ENCODE data around the gene FMR1.
A peak's percentile ranks its signal among the peaks of the same experiment; 100 is the strongest.

Gene FMR1

DNA sequence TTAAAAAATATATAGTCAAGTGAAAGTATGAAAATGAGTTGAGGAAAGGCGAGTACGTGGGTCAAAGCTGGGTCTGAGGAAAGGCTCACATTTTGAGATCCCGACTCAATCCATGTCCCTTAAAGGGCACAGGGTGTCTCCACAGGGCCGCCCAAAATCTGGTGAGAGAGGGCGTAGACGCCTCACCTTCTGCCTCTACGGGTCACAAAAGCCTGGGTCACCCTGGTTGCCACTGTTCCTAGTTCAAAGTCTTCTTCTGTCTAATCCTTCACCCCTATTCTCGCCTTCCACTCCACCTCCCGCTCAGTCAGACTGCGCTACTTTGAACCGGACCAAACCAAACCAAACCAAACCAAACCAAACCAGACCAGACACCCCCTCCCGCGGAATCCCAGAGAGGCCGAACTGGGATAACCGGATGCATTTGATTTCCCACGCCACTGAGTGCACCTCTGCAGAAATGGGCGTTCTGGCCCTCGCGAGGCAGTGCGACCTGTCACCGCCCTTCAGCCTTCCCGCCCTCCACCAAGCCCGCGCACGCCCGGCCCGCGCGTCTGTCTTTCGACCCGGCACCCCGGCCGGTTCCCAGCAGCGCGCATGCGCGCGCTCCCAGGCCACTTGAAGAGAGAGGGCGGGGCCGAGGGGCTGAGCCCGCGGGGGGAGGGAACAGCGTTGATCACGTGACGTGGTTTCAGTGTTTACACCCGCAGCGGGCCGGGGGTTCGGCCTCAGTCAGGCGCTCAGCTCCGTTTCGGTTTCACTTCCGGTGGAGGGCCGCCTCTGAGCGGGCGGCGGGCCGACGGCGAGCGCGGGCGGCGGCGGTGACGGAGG, at the start of gene FMR1:
Gene FMR1, plus strand, starts transcription at position 728 of the 831 bp plus-strand sequence. CDS start 261 bp downstream, outside the sequence.
- peak; percentile 88 for DNase-seq

GRCh38 chrX:147875866-147876596, 35.7 kb upstream of the FMR1 start:
- DNase-seq = no peak

DNA sequence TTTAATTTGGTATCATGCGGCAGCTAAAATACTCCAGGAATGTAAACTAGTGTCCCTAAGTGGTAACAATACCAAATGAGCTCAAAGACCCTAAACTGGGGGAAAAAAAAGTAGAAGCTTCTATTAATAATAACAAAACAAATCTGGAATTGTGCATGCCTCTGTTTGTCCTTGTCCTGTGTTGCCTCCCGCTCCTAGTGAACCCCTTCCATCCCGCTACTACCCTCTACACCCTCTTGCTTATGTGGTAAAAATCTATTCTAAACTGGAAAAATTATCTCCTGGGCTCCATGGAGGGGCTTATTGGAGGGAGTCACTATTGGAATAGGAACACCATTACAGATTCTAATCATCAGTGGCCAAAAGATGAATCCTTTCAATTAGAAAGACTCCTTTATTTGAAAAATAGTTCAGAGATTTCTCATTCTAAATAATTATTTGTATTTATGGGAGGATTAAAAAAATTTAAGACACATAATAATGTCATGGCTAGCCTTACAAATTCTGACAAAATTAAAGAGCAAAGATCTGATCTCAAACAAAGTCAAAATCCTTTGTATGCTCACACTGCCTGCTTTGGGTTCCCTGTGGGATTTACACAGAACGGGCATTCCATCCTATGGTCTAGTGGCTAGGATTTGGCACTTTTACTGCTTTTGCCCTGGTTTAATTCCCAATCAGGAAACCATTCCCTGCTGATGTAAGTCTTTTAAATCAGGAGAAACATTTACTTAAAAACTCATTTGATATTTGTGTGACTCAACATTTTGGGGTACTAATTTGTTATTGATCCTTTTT, 34.7 kb upstream of the FMR1 start:
- no peak for DNase-seq

GRCh38 chrX:147877726-147878125, 34.0 kb upstream of the FMR1 start:
- no peak for DNase-seq

- no peak for DNase-seq
Measured at GRCh38 chrX:147884958-147885357, 26.8 kb upstream of the FMR1 start.

DNA sequence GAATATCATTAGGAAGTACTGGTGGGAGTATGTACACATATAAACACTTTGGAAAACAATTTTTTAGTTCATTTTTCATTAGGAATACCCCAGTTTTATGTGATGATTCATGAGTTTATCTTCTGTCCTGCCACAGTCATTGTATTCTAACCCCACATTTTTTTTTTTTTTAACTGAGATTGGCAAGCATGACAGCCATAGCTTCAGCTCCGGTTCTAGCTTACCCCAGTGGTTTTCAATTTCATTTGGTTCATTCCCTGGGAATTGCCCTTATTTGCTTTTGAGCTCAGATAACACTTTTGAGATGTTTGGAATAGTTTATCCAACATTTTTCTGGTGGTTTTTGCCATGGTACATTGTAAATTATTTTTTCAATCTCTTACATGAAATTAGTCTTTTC, 21.0 kb upstream of the FMR1 start:
- no peak for DNase-seq

DNA sequence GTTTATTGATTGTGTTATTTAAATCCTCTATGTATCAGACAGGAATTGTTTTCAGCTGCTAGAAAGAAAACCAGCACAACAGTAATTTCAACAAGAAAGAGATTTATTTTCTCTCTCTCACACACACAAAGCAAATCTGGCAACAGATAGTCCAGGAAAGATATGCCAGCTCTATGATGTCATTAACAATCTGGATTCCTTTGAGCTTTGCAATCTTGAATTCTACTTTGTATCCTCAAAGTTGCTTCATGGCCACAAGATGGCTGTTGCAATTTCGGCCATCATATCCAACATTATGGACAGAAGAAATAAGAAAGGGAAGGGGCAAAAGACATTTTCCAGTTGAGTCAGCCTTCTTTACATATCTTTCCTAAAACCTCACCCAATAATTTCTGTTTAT, 19.8 kb upstream of the FMR1 start:
- no peak for DNase-seq

- no peak for DNase-seq
Measured at GRCh38 chrX:147893741-147894140, 18.0 kb upstream of the FMR1 start.

GRCh38 chrX:147894366-147894963, 17.3 kb upstream of the FMR1 start:
- DNase-seq = no peak

- DNase-seq = no peak
Measured at GRCh38 chrX:147897117-147897516, 14.6 kb upstream of the FMR1 start.

- no peak for DNase-seq
Measured at GRCh38 chrX:147898951-147899350, 12.8 kb upstream of the FMR1 start.

DNA sequence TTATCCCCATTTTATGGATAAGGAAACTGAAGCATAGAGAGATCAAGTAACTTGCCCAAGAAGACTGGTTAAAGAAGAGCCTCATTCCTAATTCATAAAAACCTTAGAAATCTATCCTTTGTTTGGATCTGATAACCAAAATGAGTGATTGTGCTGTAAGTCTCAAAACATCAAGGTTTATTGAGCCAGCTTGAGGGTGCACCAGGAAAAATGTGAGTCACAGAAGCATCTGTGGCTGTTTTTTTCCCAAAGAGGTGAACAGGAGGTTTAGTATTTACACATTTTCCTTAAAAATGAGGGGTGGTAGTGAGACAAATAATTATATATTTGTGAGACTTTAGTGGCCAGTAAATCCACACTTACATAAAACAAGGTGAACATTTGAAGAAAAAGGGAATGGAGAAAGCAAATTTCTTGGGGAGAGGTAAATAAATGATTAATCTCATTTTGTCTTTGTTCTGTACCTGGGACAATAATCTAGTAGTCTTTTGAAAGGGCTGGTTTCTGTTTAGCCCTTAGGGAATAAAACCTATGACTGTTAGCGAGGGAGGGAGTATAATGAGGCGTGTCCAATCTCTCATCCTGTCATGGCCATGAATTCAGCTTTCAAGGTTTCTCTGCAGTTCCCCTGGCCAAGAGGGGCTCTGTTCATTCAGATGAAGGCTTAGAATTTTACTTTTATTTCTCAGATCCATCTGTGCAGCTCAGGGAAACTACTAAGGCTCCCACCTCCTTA, 12.2 kb upstream of the FMR1 start:
- DNase-seq = no peak

DNA sequence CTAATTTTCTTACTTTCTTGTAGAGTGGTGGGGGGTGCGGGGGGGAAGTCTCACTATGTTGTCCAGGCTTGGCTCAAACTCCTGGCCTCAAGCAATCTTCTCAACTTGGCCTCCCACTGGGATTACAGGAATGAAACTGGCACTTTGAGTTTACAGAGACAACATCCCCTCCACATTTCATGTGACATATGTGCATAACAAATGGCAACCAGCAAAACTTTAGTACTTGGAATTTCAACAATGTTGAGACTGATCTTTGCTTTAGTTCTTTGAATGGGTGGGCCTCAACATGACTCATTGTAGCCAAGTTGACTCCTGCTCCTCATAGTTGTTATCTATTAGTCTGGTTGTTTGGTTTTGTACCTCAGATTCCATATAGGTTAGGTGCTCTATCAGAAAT, 11.4 kb upstream of the FMR1 start:
- DNase-seq = no peak

DNA sequence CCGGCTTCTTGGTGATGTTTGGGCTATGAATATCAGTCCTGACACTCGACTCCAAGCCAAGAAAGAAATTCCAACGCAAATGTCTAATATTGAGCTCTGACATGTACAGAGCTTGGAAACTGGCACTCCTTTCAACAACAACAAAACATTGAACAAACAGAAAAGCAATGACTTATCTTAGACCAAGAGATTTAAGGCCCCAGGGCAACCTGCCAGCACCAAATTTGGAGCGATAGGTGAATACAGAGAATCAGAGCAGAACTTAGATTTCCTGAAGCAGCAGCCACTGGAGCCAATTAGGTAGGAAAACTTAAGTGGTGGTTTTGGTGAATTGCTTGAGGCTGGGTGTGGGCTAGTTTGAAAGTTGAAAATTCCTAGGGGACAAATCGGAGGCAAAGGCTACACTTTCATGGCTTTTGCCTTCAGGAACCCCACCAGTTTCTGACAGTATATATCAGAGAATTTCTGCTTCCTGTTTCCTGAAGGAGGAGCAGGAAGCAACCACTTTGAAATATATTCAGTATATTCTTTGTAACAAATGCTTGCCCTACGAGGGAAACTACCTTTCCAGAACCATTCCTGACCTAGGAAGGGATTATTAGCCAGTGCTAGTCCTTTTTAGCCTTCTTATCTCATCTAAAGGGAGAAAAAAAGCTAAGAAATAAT, 10.1 kb upstream of the FMR1 start:
- no peak for DNase-seq

DNA sequence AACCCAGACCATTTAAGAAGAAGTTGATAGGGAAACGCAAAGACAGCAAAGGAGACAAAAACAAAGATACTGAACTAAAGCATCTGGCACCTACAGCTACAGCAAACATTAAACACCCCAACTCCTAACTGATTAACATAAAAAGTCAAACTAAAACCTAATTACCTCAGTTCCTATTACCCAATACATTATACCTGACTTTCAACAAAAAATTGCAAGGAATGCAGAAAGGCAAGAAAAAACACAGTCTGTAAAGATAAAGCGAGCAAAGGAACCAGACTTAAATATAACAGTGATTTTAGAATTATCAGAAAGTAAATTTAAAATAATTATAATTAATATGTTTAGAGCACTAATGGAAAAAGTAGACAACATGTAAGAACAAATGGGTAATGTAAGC, 9.4 kb upstream of the FMR1 start:
- no peak for DNase-seq

- DNase-seq = no peak
Measured at GRCh38 chrX:147908106-147908505, 3.6 kb upstream of the FMR1 start.

GRCh38 chrX:147910607-147911006, 1.1 kb upstream of the FMR1 start:
- no peak for DNase-seq

GRCh38 chrX:147912093-147912801, 528 bp downstream of the FMR1 start:
- peak; percentile 16 for DNase-seq

DNA sequence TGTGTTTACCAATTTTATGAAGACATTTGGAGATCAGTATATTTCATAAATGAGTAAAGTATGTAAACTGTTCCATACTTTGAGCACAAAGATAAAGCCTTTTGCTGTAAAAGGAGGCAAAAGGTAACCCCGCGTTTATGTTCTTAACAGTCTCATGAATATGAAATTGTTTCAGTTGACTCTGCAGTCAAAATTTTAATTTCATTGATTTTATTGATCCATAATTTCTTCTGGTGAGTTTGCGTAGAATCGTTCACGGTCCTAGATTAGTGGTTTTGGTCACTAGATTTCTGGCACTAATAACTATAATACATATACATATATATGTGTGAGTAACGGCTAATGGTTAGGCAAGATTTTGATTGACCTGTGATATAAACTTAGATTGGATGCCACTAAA, 1.9 kb downstream of the FMR1 start:
- no peak for DNase-seq

- DNase-seq = no peak
Measured at GRCh38 chrX:147914591-147914990, 2.9 kb downstream of the FMR1 start.

DNA sequence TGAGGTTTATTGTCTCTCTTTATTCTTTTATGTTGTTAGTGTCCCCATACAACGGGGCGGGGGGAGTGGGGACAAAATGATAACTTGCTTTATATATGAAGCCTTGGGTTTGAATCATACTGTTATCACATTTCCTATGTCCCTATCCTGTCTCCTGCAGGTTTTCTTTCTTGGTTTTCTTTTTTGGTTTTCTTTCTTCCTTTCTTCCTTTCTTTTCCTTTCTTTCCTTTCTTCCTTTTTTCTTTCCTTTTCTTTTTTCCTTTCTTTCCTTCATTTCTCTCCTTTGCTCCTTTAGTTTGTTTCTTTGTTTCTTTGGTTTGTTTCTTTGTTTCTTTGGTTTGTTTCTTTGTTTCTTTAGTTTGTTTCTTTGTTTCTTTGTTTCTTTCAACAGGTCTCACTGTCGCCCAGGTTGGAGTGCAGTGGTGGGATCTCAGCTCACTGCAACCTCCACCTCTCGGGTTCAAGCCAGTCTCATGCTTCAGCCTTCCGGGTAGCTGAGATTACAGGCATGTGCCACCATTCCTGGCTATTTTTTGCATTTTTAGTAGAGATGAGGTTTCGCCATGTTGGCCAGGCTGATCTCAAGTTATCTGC, 4.8 kb downstream of the FMR1 start:
- DNase-seq = no peak
